CD4-positive, alpha-beta memory T cell (primary cell): ENCODE results near the gene FBN3. TPM values are rescaled to one million over a fixed set of nuclear protein-coding genes. Genes with fewer than 3 reads are reported as not detected.
A peak's percentile ranks its signal among the peaks of the same experiment; 100 is the strongest.
"Not testable (repeated sequence)": the region's sequence is repeated elsewhere in the genome, so short reads cannot be mapped to it uniquely, and the experiment has no call there.

Experiments used
- CTCF ChIA-PET: fragments of 350-600 bp; sonication (Branson Sonifier 250); formaldehyde crosslinking; loops from one replicate; lab custom pipeline; 2021; ENCODE audit warnings: inconsistent platforms; ENCODE audit not compliant: partially characterized antibody; lab: Charles Lee
- POLR2A ChIA-PET: fragments of 350-600 bp; sonication (Branson Sonifier 250); formaldehyde crosslinking; loops from one replicate; lab custom pipeline; 2021; ENCODE audit not compliant: partially characterized antibody; lab: Charles Lee
- DNase-seq, 5 donors: peaks; one replicate each; pipeline versions ENCODE4 v3.0.0 to v3.0.0-alpha.2; 2020 to 2022; ENCODE audit warnings: mixed read lengths in 1 of 5
- H3K27ac ChIP-seq: one replicate; pipeline ENCODE4 v1.7.0; 2013; ENCODE audit warnings: low read depth, low read length
- H3K27me3 ChIP-seq: 2 replicates; pipeline ENCODE4 v1.7.0; 2013; ENCODE audit warnings: mild to moderate bottlenecking, low read length, moderate library complexity; ENCODE audit not compliant: insufficient read depth
- H3K36me3 ChIP-seq: 2 replicates; pipeline ENCODE4 v1.7.0; 2013; ENCODE audit warnings: mild to moderate bottlenecking, low read length, moderate library complexity; ENCODE audit not compliant: insufficient read depth
- H3K4me1 ChIP-seq: 2 replicates; pipeline ENCODE4 v1.7.0; 2013; ENCODE audit warnings: mild to moderate bottlenecking, low read length, moderate library complexity; ENCODE audit not compliant: insufficient read depth
- H3K4me3 ChIP-seq, 2 donors: one replicate each; pipeline ENCODE4 v1.7.0; 2013; ENCODE audit warnings: low read length in 2 of 2, mild to moderate bottlenecking in 1 of 2
- H3K9me3 ChIP-seq, 2 donors: one replicate each; pipeline ENCODE4 v1.7.0; 2013; ENCODE audit warnings: low read length in 2 of 2, control low read depth in 1 of 2; ENCODE audit not compliant: control insufficient read depth in 1 of 2
- H3K27ac Mint-ChIP-seq, 7 donors: one replicate each; pipeline ENCODE4 v1.8.0; 2020 to 2021; ENCODE audit warnings: mixed read lengths in 7 of 7, mild to moderate bottlenecking in 6 of 7, inconsistent platforms in 3 of 7, moderate library complexity in 3 of 7
- H3K27me3 Mint-ChIP-seq, 2 donors: one replicate each; pipeline ENCODE4 v1.8.0; 2020 to 2021; ENCODE audit warnings: mixed read lengths in 2 of 2
- H3K36me3 Mint-ChIP-seq, 2 donors: one replicate each; pipeline ENCODE4 v1.8.0; 2020 to 2021; ENCODE audit warnings: mixed read lengths in 2 of 2, inconsistent platforms in 1 of 2, mild to moderate bottlenecking in 1 of 2
- H3K4me1 Mint-ChIP-seq, 4 donors: one replicate each; pipeline ENCODE4 v1.8.0; 2020 to 2021; ENCODE audit warnings: mixed read lengths in 4 of 4, mild to moderate bottlenecking in 1 of 4
- H3K4me3 Mint-ChIP-seq, 8 donors: one replicate each; pipeline ENCODE4 v1.8.0; 2020 to 2021; ENCODE audit warnings: mixed read lengths in 8 of 8, mild to moderate bottlenecking in 7 of 8, moderate library complexity in 6 of 8, inconsistent platforms in 3 of 8
- H3K9me3 Mint-ChIP-seq, 8 donors: one replicate each; pipeline ENCODE4 v1.8.0; 2020 to 2021; ENCODE audit warnings: mixed read lengths in 8 of 8, mild to moderate bottlenecking in 5 of 8, inconsistent platforms in 3 of 8, moderate library complexity in 1 of 8
- intact Hi-C: fragments of 100-400 bp; cut with micrococcal nuclease; formaldehyde crosslinking; loops from one replicate; pipeline ENCODE4 v1.15.1; 2023
- polyA plus RNA-seq, 2 donors: library from polyadenylated mRNA; unstranded; fragments of 300-500 nt; fragmentation: Illumina TruSeq; gene quantifications; one replicate each; pipeline ENCODE4 v1.2.3, GENCODE V29; 2021
- total RNA-seq, 2 experiments: library from RNA; stranded (reverse); gene quantifications; one replicate each; pipeline ENCODE4 v1.2.3, GENCODE V29; 2021

The FBN3 gene
- total and polyA plus RNA-seq, 4 experiments from 2014 or later = not detected

DNA sequence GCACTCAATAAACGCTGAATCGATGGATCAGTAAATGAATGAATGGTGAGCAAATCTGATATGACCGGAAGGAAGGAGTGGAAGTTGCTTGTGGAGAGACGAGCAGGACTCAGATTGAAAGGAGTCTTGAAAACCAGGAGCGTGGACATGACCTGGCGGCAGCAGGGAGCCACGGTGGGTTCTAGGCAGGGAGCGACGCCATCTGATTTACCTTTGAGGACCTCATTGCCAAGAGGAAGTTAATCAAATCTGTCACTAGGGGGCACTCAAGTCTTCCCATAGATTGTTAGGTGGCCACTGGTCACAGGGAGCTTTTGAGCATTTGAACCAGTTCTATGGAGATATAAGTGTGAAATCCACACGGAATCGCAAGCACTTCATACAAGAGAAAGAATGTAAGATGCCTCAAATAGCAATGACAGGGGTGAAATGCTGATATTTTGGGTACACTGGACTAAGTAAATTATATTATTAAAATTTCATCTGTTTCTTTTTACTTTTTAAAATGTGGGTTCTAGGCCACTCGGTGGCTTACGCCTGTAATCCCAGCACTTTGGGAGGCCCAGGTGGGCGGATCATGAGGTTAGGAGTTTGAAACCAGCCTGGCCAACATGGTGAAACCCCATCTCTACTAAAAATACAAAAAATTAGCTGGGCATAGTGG, 9.2 kb upstream of the FBN3 start:
- no peaks in the 10 kb centered on the region for H3K36me3 Mint-ChIP-seq
- H3K36me3 ChIP-seq = no peaks in the 10 kb centered on the region
- H3K4me3 ChIP-seq = no peak overlapping the region
- ChIA-PET POLR2A (interaction anchor here (0.8 to 1.3 kb wide), 2 partner anchors 37 to 80 kb away, joined by 3 to 4 read pairs; no protein-coding TSS in a partner anchor), CTCF (interaction anchor here (0.8 to 2.3 kb wide), 10 partner anchors 21 to 215 kb away, joined by 3 to 26 read pairs (median 4); partner anchors contain the start of genes CERS4 and TIMM44)
- no peaks in the 10 kb centered on the region for H3K9me3 Mint-ChIP-seq
- intact Hi-C loops = loop anchor here (1.0 to 10.0 kb wide), 4 partner anchors 95 to 214 kb away; partner anchors contain the start of genes NDUFA7, RPS28 and TIMM44
- H3K9me3 ChIP-seq = no peaks in the 10 kb centered on the region
- peaks cover 11 to 12% of the 10 kb centered on the region in 2 donors for H3K27me3 Mint-ChIP-seq
- DNase-seq = peak; percentile 57 to 70 (median 67)
- H3K4me1 ChIP-seq = no peaks in the 10 kb centered on the region
- H3K27ac Mint-ChIP-seq = peak overlapping the region in 1 of 7 donors; percentile 87
- H3K4me1 Mint-ChIP-seq = peaks cover 4 to 6% (median 4%) of the 10 kb centered on the region in 4 donors
- no peak overlapping the region for H3K4me3 Mint-ChIP-seq
- no peak overlapping the region for H3K27ac ChIP-seq
- H3K27me3 ChIP-seq = no peaks in the 10 kb centered on the region

DNA sequence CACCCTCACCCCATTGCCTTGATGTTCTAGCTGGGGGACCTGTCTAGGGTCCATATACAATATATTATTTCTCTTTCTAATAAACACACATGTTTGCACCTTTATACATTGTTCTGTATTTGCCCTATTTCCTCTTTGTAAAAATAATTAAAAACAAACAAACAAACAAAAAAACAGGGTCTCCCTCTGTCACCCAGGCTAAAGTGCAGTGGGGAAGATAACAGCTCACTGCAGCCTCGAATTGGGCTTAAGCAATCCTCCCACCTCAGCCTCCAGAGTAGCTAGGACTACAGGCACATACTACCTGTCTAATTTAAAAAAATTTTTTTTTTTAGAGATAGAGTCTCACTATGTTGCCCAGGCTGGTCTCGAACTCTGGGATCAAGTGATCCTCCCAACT, 5.9 kb upstream of the FBN3 start:
- no peaks in the 10 kb centered on the region for H3K9me3 ChIP-seq
- no peaks in the 10 kb centered on the region for H3K36me3 ChIP-seq
- no peak overlapping the region for H3K4me3 ChIP-seq
- Mint-ChIP-seq H3K4me1 (peaks cover 4 to 6% (median 4%) of the 10 kb centered on the region in 4 donors), H3K36me3 (no peaks in the 10 kb centered on the region), H3K27ac (no peak overlapping the region), H3K9me3 (no peaks in the 10 kb centered on the region), H3K4me3 (no peak overlapping the region), H3K27me3 (peaks cover 24 to 32% of the 10 kb centered on the region in 2 donors)
- intact Hi-C loops = loop anchor here (5.0 to 10.0 kb wide), 3 partner anchors 112 to 211 kb away; partner anchors contain the start of genes NDUFA7, RPS28 and TIMM44
- no peaks in the 10 kb centered on the region for H3K4me1 ChIP-seq
- H3K27ac ChIP-seq = no peak overlapping the region
- ChIA-PET POLR2A (no interaction called here), CTCF (interaction anchor here (1.4 kb wide), 1 partner anchor 97 kb away, joined by 5 read pairs; no protein-coding TSS in a partner anchor)
- DNase-seq = no peak
- no peaks in the 10 kb centered on the region for H3K27me3 ChIP-seq

DNA sequence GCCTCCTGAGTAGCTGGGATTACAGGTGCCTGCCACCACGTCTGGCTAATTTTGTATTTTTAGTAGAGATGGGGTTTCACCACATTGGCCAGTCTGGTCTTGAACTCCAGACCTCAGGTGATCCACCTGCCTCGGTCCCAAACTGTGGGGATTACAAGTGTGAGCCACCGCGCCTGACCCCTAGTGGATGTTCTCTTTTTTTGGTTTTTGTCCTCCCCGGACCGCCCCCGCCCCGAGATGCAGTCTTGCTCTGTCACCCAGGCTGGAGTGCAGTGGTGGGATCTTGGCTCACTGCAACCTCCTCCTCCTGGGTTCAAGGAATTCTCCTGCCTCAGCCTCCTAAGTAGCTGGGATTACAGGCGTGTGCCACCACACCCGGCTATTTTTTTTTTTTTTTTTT, 4.6 kb upstream of the FBN3 start:
- CTCF ChIA-PET = interaction anchor here (1.4 kb wide), 1 partner anchor 99 kb away, joined by 5 read pairs; no protein-coding TSS in a partner anchor
- POLR2A ChIA-PET, H3K36me3 Mint-ChIP-seq, H3K27me3 ChIP-seq, H3K4me1 ChIP-seq, DNase-seq, H3K4me3 ChIP-seq, H3K27ac Mint-ChIP-seq, H3K9me3 ChIP-seq, H3K4me3 Mint-ChIP-seq, H3K27ac ChIP-seq, H3K36me3 ChIP-seq, H3K9me3 Mint-ChIP-seq: not testable (repeated sequence)
- Mint-ChIP-seq H3K27me3 (peaks cover 26 to 39% of the 10 kb centered on the region in 2 donors), H3K4me1 (peaks cover 4 to 11% (median 5%) of the 10 kb centered on the region in 4 donors)
- intact Hi-C loops = loop anchor here (10.0 kb wide), 2 partner anchors 171 to 209 kb away; partner anchors contain the start of genes NDUFA7, RPS28 and TIMM44

DNA sequence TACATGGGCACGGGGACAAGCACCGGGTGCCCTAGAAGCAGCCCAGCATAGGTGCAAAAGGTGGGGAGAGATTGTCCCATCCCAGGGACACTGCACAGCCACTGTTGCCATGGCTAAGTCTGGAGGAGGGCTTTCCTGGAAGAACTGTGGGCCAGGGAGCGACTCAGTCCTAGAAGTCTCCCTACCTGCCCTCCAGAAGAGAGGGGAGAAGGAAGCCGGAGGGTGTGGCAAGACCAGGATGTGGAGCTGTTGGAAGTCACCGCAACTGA, 2.3 kb upstream of the FBN3 start:
- peaks cover 31 to 47% of the 10 kb centered on the region in 2 donors for H3K27me3 Mint-ChIP-seq
- no peak overlapping the region for H3K27ac Mint-ChIP-seq
- peaks cover 3 to 16% (median 7%) of the 10 kb centered on the region in 4 donors for H3K4me1 Mint-ChIP-seq
- Histone ChIP-seq H3K4me1 (peaks cover 9% of the 10 kb centered on the region), H3K27me3 (peaks cover 8% of the 10 kb centered on the region), H3K27ac (no peak overlapping the region), H3K36me3 (no peaks in the 10 kb centered on the region), H3K4me3 (no peak overlapping the region), H3K9me3 (no peaks in the 10 kb centered on the region)
- POLR2A ChIA-PET = no interaction called here
- no peak for DNase-seq
- no peak overlapping the region for H3K4me3 Mint-ChIP-seq
- no peaks in the 10 kb centered on the region for H3K9me3 Mint-ChIP-seq
- no peaks in the 10 kb centered on the region for H3K36me3 Mint-ChIP-seq
- CTCF ChIA-PET = no interaction called here
- intact Hi-C loops = loop anchor here (10.0 kb wide), 2 partner anchors 173 to 207 kb away; partner anchors contain the start of genes NDUFA7, RPS28 and TIMM44

DNA sequence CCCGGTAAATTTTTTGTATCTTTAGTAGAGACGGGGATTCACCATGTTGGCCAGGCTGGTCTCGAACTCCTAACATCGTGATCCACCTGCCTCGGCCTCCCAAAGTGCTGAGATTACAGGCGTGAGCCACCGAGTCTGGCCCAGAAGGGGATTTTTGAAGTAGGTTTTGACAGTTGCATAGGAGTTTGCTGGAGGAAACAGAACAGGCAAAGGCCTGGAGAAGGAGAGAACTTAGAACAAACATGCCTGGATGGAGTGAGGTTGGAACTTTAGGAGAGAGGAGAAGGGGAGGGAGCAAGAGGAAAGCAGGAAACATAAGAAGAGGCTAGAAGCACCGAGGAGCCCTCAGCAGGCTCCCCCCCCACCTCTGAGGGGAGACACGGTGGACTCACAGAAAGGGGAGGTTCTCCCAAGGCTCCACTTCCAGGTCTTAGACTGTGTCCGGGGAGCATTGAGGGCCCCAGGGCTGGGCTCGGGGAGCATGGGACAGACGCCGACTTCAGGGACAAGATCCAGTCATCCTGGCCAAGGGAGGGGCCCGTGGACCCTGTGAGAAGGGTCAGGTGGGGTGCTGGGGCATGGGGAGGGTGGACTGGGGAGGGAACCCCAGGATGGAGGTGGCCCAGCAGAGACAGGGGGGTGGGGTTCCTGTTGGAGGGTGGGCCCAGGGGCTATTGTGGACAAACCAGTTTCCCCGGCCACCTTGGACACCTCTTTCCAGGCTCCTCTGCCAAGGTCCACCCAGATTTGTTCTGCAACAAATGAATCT, 1.8 kb upstream of the FBN3 start:
- H3K4me3 Mint-ChIP-seq = no peak overlapping the region
- H3K27ac Mint-ChIP-seq = no peak overlapping the region
- no peak overlapping the region for H3K4me3 ChIP-seq
- peaks cover 3 to 16% (median 9%) of the 10 kb centered on the region in 4 donors for H3K4me1 Mint-ChIP-seq
- intact Hi-C loops = loop anchor here (10.0 kb wide), 2 partner anchors 174 to 206 kb away; partner anchors contain the start of genes NDUFA7, RPS28 and TIMM44
- H3K27ac ChIP-seq = no peak overlapping the region
- ChIA-PET POLR2A (no interaction called here), CTCF (no interaction called here)
- no peaks in the 10 kb centered on the region for H3K36me3 ChIP-seq
- no peaks in the 10 kb centered on the region for H3K36me3 Mint-ChIP-seq
- peaks cover 36 to 50% of the 10 kb centered on the region in 2 donors for H3K27me3 Mint-ChIP-seq
- no peak for DNase-seq
- no peaks in the 10 kb centered on the region for H3K9me3 ChIP-seq
- peaks cover 9% of the 10 kb centered on the region for H3K4me1 ChIP-seq
- H3K9me3 Mint-ChIP-seq = no peaks in the 10 kb centered on the region
- peaks cover 8% of the 10 kb centered on the region for H3K27me3 ChIP-seq

- DNase-seq = no peak
- Mint-ChIP-seq H3K9me3 (no peaks in the 10 kb centered on the region), H3K4me3 (peak overlapping the region in 2 of 8 donors; percentile 43 to 58), H3K36me3 (no peaks in the 10 kb centered on the region), H3K27me3 (peaks cover 34 to 50% of the 10 kb centered on the region in 2 donors), H3K4me1 (peaks cover 3 to 16% (median 9%) of the 10 kb centered on the region in 4 donors), H3K27ac (no peak overlapping the region)
- CTCF ChIA-PET = no interaction called here
- H3K4me3 ChIP-seq = no peak overlapping the region
- intact Hi-C loops = loop anchor here (10.0 kb wide), 2 partner anchors 174 to 206 kb away; partner anchors contain the start of genes NDUFA7, RPS28 and TIMM44
- H3K36me3 ChIP-seq = no peaks in the 10 kb centered on the region
- H3K27ac ChIP-seq = no peak overlapping the region
- peaks cover 9% of the 10 kb centered on the region for H3K4me1 ChIP-seq
- POLR2A ChIA-PET = no interaction called here
- H3K27me3 ChIP-seq = peaks cover 8% of the 10 kb centered on the region
- no peaks in the 10 kb centered on the region for H3K9me3 ChIP-seq
These were observed 930 bp upstream of the FBN3 start for GRCh38 chr19:8150178-8150865.
